Hematopoietic multipotent progenitor cell treated with erythropoietin and hydrocortisone succinate and interleukin-3 and kit ligand, for 17 days (in vitro differentiated cells): Measurements from ENCODE around the gene NECAB2.

ENCODE experiments used
- DNase-seq: peaks from one replicate; pipeline ENCODE4 v3.0.0-alpha.2; 2015; ENCODE audit warnings: low spot score

The NECAB2 gene

DNA sequence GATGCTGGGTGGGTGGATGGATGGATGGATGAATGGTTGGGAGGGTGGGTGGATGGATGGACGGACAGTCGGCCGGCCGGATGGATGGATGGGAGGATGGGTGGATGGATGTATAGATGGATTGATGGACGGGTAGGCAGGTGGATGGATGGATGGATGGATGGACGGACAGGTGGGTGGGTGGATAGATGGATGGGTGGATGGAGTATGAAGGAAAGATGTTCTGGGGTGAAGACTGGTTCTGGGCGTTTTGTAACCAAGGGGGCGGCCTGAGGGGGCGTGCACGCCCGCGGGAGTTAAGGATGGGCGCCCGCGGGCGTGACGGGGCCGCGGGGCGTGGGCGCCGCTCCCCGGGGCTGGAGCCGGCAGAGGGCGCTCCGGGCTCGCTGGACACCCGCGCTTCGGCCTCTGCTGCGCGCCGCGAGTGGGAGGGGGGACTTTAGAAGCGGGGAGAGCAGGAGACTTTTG, at the start of gene NECAB2:
TSS of gene NECAB2 (plus strand) at position 407 of the 468 bp plus-strand sequence. CDS start 405 bp downstream, outside the sequence.
- no peak for DNase-seq

GRCh38 chr16:83920894-83921491, 47.1 kb upstream of the NECAB2 start:
- no peak for DNase-seq

GRCh38 chr16:83923581-83924365, 44.3 kb upstream of the NECAB2 start:
- no peak for DNase-seq

- no peak for DNase-seq
These were observed 43.4 kb upstream of the NECAB2 start for GRCh38 chr16:83924686-83925085.

DNA sequence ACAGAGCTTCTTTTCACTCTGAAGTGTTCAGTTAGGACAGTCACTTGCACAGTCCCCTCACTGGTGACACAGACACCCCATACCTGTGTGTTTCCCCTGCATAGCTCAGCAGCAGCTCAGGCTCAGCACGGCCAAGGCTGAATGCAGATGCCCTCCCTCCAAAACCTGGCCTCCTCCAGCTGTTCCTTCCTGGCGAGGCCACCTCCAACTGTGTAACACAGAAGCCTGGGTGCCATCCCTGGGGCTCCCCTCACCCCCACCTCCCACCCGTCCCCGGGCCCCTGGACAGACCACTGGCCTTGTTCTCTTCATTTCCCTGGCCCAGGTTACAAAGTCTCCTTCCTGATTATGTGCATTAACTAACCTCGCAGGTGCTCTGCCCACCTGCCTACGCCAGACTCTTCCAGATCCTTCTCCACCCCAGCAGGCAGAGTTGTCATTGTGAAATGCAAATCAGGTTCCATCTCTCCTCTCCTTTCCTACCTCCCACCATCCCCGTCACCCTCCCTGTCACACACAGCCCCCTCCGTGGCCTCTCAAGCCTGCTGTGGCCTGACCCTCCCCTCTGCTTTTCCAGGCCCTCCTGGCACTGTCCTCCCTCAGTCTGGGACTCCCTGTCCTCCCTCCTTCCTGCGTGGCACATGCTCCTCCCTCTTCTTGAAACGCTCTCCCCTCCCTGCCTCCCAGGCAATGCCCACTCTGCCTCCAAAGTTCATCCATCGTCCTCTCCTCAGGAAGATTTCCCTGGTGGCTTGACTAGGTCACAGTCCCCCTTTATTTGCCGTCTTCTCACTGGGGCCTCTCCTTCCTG, 42.7 kb upstream of the NECAB2 start:
- DNase-seq: no peak

GRCh38 chr16:83925957-83926725, 41.9 kb upstream of the NECAB2 start:
- no peak for DNase-seq

DNA sequence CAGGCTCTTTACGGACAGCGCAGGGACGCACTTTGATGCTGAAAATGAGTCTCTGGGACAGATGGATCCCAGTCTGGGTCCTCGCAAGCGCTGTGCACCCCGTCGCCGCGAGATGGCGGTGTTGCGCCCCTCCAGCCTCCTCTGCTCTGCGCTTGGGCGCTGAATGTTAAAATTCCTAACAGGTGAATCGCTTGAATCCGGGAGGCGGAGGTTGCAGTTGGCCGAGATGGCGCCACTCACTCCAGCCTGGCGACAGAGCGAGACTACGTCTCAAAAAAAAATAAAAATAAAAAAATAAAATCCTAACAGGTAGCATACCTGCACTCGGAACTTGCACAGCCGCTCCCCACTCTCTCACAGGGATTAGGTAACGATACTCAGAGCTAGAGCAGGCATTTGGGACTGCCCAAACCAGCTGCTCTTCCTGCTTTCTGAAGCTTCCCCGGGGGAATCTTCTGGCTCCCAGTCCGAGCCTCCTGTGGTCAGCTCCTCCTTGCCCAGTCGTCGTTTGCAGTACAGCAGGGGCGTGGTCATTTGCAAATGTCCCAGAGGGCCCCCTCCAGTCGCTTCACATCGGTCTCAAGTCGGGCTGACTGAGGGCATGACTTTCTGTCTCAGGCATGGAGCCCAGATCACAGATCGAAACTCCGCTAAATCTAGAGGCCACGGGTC, 41.2 kb upstream of the NECAB2 start:
- peak; percentile 45 for DNase-seq

DNA sequence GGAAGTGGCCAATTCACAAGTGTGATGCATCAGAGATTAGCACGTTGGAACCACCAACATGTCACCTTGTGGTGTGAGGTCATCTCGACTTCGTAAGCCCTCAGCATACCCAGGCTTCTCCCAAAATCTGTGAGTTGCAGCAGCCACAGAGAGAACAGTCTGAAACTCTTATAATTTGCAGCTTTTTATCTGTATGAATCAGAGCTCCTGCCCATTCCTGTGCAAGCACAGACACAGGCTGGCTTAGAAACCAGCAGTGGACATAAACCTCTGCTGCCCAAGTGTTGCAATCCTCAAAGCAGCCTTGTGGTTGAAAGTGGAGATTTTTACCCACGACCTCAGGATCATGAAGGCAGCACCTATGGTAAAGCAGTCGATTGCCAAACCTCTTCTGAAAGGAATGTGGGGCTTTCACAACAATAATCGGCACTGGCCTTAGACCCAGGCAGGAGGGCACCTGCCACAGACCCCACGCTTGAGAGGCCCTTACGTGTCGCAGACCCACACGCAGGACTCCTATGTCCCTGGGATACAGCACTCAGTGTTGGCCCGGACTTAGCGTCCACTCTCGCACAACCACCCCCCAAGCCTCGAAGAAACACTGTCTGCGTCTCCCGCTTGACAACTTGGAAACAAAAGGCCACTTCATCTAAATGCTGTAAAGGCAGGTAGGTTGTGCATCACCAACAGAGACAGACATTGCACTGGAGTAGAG, 39.5 kb upstream of the NECAB2 start:
- no peak for DNase-seq

GRCh38 chr16:83929811-83930555, 38.1 kb upstream of the NECAB2 start:
- DNase-seq: no peak

- DNase-seq: no peak
These were observed 37.1 kb upstream of the NECAB2 start for GRCh38 chr16:83930730-83931500.

GRCh38 chr16:83931556-83931955, 36.5 kb upstream of the NECAB2 start:
- DNase-seq: no peak

DNA sequence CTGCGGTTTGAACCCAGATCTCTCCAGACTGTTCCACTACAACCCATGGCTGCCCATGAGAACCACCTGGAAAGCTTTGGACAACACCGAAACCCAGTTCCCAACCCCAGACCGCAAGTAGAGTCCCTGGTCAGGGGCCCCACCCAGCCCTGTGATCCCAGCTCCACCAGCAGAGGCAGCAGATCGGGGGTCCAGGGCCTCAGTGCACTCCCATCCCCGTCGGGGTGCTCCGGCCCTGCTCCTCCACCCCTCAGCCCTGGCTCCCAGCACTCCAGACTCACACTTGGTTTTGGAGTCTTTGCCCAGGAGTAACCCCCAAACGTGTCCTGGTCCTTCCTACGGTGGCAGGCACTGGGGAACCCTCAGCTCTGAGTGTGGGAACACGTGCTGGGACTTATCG, 35.7 kb upstream of the NECAB2 start:
- DNase-seq: no peak

GRCh38 chr16:83932955-83933673, 34.9 kb upstream of the NECAB2 start:
- DNase-seq: no peak

GRCh38 chr16:83933885-83934683, 34.0 kb upstream of the NECAB2 start:
- no peak for DNase-seq

GRCh38 chr16:83934684-83934977, 33.4 kb upstream of the NECAB2 start:
- no peak for DNase-seq

DNA sequence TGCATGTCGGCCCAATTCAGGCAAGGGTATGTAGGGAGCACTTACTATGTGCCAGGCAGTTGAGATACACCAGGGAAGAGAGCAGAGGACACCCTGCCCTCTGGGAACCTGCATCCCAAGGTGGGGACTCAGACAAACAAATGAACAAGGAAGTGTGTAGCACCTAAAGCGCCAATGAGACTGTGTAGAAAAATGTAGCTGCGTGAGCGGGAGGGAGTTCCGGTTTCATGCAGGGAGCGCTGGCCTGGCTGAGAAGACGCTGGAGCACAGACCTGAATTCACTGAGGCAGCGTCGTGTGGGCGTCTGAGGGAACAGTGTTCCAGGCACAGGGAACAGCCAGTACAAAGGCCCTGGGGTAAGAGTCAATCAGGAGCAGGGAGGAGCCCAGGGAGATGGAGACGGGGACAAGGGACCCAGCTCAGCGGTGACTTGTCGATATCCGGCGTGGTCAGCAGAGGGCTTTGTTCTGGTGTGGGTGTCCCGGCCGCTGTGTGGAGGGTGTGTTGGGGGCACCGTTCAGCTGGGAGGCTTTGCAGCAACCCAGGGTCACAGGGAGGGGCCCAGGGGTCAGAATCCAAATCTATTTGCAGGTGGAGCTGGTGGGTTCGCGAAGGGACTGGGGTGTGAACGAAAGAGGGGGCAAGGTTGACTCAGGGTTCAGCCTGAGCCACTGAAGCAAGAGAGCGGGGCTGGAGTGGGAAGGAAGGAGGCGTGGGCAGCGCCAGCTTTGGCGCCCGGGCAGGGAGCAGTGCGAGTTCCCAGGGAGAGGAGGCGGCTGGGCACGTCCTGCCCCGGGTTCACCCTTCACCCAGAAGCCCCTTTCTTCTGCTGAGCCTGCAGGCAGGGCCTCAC, 32.8 kb upstream of the NECAB2 start:
- no peak for DNase-seq

DNA sequence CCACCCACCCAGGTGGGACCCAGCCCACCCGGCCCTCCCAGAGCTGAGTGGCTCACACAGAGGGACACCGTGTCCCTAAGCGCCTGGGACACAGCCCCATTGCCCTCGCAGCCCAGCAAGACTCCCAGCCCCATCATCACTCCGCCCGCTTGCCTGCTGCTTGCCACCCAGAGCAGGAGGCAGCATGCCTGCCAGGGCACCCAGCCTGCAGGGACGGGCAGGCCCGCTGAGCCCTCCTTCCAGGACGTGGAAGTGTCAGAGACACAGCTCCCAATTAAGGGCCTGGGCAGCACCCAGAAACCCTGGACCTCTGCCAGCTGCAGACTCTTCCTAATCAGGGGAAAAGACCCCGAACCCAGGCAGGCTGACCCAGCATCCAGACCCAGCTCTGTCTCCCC, 32.2 kb upstream of the NECAB2 start:
- DNase-seq: no peak
